HG03342 (cell line): ENCODE data around the gene SERPINB8.
"Not testable (repeated sequence)": the region's sequence is repeated elsewhere in the genome, so short reads cannot be mapped to it uniquely, and the experiment has no call there.

Experiments used
- ATAC-seq: cut with Tn5 transposase; IDR thresholded peaks from one replicate; pipeline ENCODE4 v1.9.1; 2021; ENCODE audit warnings: mild to moderate bottlenecking, moderate library complexity; ENCODE audit not compliant: unreplicated experiment

The SERPINB8 gene

GRCh38 chr18:63969942-63970808 is at the start of gene SERPINB8:
Gene SERPINB8 (plus strand): TSS chr18:63970081. CDS start chr18:63978309, 8,228 bp downstream.
- peak; percentile 87 for ATAC-seq

- no peak for ATAC-seq
Observed at GRCh38 chr18:63922049-63922448, 47.8 kb upstream of the SERPINB8 start.

GRCh38 chr18:63924551-63924950 is 45.3 kb upstream of the SERPINB8 start:
- no peak for ATAC-seq

GRCh38 chr18:63928331-63928730 is 41.5 kb upstream of the SERPINB8 start:
- no peak for ATAC-seq

- ATAC-seq: not testable (repeated sequence)
Observed at GRCh38 chr18:63929369-63929768, 40.5 kb upstream of the SERPINB8 start.

GRCh38 chr18:63930773-63931354 is 39.0 kb upstream of the SERPINB8 start:
- no peak for ATAC-seq

- ATAC-seq: peak; percentile 99
Observed at GRCh38 chr18:63936156-63936931, 33.5 kb upstream of the SERPINB8 start.

GRCh38 chr18:63936932-63937393 is 32.9 kb upstream of the SERPINB8 start:
- no peak for ATAC-seq

- no peak for ATAC-seq
Observed at GRCh38 chr18:63940008-63940407, 29.9 kb upstream of the SERPINB8 start.

GRCh38 chr18:63940543-63941050 is 29.3 kb upstream of the SERPINB8 start:
- ATAC-seq: not testable (repeated sequence)

- ATAC-seq: no peak
Observed at GRCh38 chr18:63947051-63947790, 22.7 kb upstream of the SERPINB8 start.

GRCh38 chr18:63949068-63949737 is 20.7 kb upstream of the SERPINB8 start, which contains the start of gene HMSD:
Gene HMSD (plus strand): TSS chr18:63949301. CDS start chr18:63953456, 4,155 bp downstream.
- peak; percentile 93 for ATAC-seq

GRCh38 chr18:63951302-63951705 is 18.6 kb upstream of the SERPINB8 start:
- peak; percentile 41 for ATAC-seq

GRCh38 chr18:63953811-63954210 is 16.1 kb upstream of the SERPINB8 start:
- ATAC-seq: no peak

GRCh38 chr18:63956755-63957154 is 13.1 kb upstream of the SERPINB8 start:
- ATAC-seq: no peak

GRCh38 chr18:63960891-63961290 is 9.0 kb upstream of the SERPINB8 start:
- ATAC-seq: no peak

GRCh38 chr18:63961435-63961980 is 8.4 kb upstream of the SERPINB8 start:
- ATAC-seq: no peak

- no peak for ATAC-seq
Observed at GRCh38 chr18:63962137-63962536, 7.7 kb upstream of the SERPINB8 start.

- ATAC-seq: peak; percentile 79
Observed at GRCh38 chr18:63963615-63964256, 6.1 kb upstream of the SERPINB8 start.
